IMR-90 (cell line): ENCODE data around the gene MMP14. TPM values are rescaled to one million over a fixed set of nuclear protein-coding genes. Genes with fewer than 3 reads are reported as not detected.

Source experiments
- ATAC-seq: fragments of 200-7000 bp; cut with Tn5 transposase; 2 replicates; pipeline ENCODE4 v1.9.1; 2020; ENCODE audit warnings: low read depth, mild to moderate bottlenecking, moderate library complexity
- BruUV-seq: library from RNA; stranded (reverse); fragments of 400-500 nt; replicated peaks from 2 replicates; lab custom pipeline; 2021; lab: Mats Ljungman, UMichigan
- CTCF ChIA-PET: fragments of 300-600 bp; formaldehyde crosslinking; extraction: SDS; loops from one replicate; lab custom pipeline; 2021; ENCODE audit warnings: antibody characterized with exemption; lab: Yijun Ruan, JAX
- POLR2A ChIA-PET: fragments of 300-600 bp; sonication (Branson Sonifier 250); formaldehyde crosslinking; loops from one replicate; lab custom pipeline; 2022; ENCODE audit warnings: antibody characterized with exemption; ENCODE audit not compliant: unreplicated experiment; lab: Charles Lee
- DNase-seq: peaks from one replicate; pipeline ENCODE4 v3.0.0; 2013
- H2AFZ ChIP-seq: replicated peaks from 2 replicates; pipeline ENCODE3; 2013; ENCODE audit warnings: low read length, mild to moderate bottlenecking; ENCODE audit not compliant: poor library complexity
- H2AK5ac ChIP-seq: 2 replicates; pipeline ENCODE4 v1.6.1; 2013; ENCODE audit warnings: low read depth, low read length, inconsistent platforms
- H2AK9ac ChIP-seq: replicated peaks from 2 replicates; pipeline ENCODE3; 2013; ENCODE audit warnings: mild to moderate bottlenecking, low read depth, low read length, moderate library complexity; ENCODE audit not compliant: poor library complexity
- H2BK120ac ChIP-seq: 2 replicates; pipeline ENCODE4 v1.6.1; 2013; ENCODE audit warnings: low read depth, low read length, inconsistent platforms
- H2BK15ac ChIP-seq: 3 replicates; pipeline ENCODE4 v1.6.1; 2013; ENCODE audit warnings: low read depth, low read length, inconsistent platforms
- H2BK20ac ChIP-seq: 2 replicates; pipeline ENCODE4 v1.6.1; 2013; ENCODE audit warnings: low read depth, mild to moderate bottlenecking, inconsistent platforms, low read length, moderate library complexity
- H2BK5ac ChIP-seq: 2 replicates; pipeline ENCODE4 v1.6.1; 2013; ENCODE audit warnings: mild to moderate bottlenecking, low read depth, low read length, inconsistent platforms; ENCODE audit not compliant: poor library complexity, severe bottlenecking
- H3K14ac ChIP-seq: replicated peaks from 2 replicates; pipeline ENCODE4 v1.6.1; 2013; ENCODE audit warnings: low read depth, low read length, inconsistent platforms
- H3K18ac ChIP-seq: 2 replicates; pipeline ENCODE4 v1.6.1; 2013; ENCODE audit warnings: low read depth, low read length, control low read depth
- H3K23ac ChIP-seq: 2 replicates; pipeline ENCODE4 v1.6.1; 2013; ENCODE audit warnings: low read depth, low read length, inconsistent platforms
- H3K27ac ChIP-seq: 2 replicates; pipeline ENCODE4 v1.5.1; 2013; ENCODE audit warnings: mild to moderate bottlenecking, control low read depth, low read length; ENCODE audit not compliant: insufficient read depth
- H3K27me3 ChIP-seq: 2 replicates; pipeline ENCODE4 v1.6.1; 2013; ENCODE audit warnings: low read length; ENCODE audit not compliant: control insufficient read depth, insufficient read depth
- H3K36me3 ChIP-seq: 2 replicates; pipeline ENCODE4 v1.6.1; 2013; ENCODE audit warnings: low read length, mixed read lengths; ENCODE audit not compliant: control insufficient read depth, insufficient read depth
- H3K4ac ChIP-seq: 2 replicates; pipeline ENCODE4 v1.6.1; 2013; ENCODE audit warnings: low read depth, low read length, inconsistent platforms
- H3K4me1 ChIP-seq: 2 replicates; pipeline ENCODE4 v1.6.1; 2013; ENCODE audit warnings: low read length, mixed read lengths; ENCODE audit not compliant: control insufficient read depth, insufficient read depth
- H3K4me2 ChIP-seq: 2 replicates; pipeline ENCODE4 v1.6.1; 2013; ENCODE audit warnings: low read depth, mild to moderate bottlenecking, control low read depth, low read length, moderate library complexity
- H3K4me3 ChIP-seq: 2 replicates; pipeline ENCODE4 v1.5.1; 2013; ENCODE audit warnings: low read depth, mild to moderate bottlenecking, control low read depth, low read length, moderate library complexity; ENCODE audit not compliant: insufficient read depth
- H3K56ac ChIP-seq: 2 replicates; pipeline ENCODE4 v1.6.1; 2013; ENCODE audit warnings: low read length, inconsistent platforms; ENCODE audit not compliant: insufficient read depth; ENCODE audit errors: extremely low read depth
- H3K79me1 ChIP-seq, 2 experiments: 2 replicates each; pipeline ENCODE4 v1.6.1; 2013; ENCODE audit warnings: low read length in 2 of 2, inconsistent platforms in 1 of 2, low read depth in 1 of 2
- H3K9ac ChIP-seq: 2 replicates; pipeline ENCODE4 v1.6.1; 2013; ENCODE audit warnings: low read depth, low read length, control low read depth
- H3K9me1 ChIP-seq: 2 replicates; pipeline ENCODE4 v1.6.1; 2013; ENCODE audit warnings: low read length, inconsistent platforms; ENCODE audit not compliant: insufficient read depth
- H3K9me3 ChIP-seq: 2 replicates; pipeline ENCODE4 v1.6.1; 2013; ENCODE audit warnings: low read length; ENCODE audit not compliant: control insufficient read depth, insufficient read depth
- H4K20me1 ChIP-seq: 2 replicates; pipeline ENCODE4 v1.6.1; 2013; ENCODE audit warnings: low read length, inconsistent platforms; ENCODE audit not compliant: insufficient read depth
- H4K5ac ChIP-seq: 2 replicates; pipeline ENCODE4 v1.6.1; 2013; ENCODE audit warnings: mild to moderate bottlenecking, low read depth, low read length, control low read depth
- H4K8ac ChIP-seq, 2 experiments: 2 replicates each; pipeline ENCODE4 v1.6.1; 2013; ENCODE audit warnings: low read depth in 2 of 2, low read length in 2 of 2, control low read depth in 1 of 2, inconsistent platforms in 1 of 2
- H4K91ac ChIP-seq: 2 replicates; pipeline ENCODE4 v1.6.1; 2013; ENCODE audit warnings: low read depth, low read length, inconsistent platforms; ENCODE audit not compliant: insufficient read depth
- CEBPB ChIP-seq: IDR thresholded peaks from 2 replicates; pipeline ENCODE4 v1.6.1; 2012; ENCODE audit warnings: low read depth, low read length, improper control_type of control experiment
- CHD1 ChIP-seq: IDR thresholded peaks from 2 replicates; pipeline ENCODE4 v1.6.1; 2012; ENCODE audit warnings: low read depth, low read length, improper control_type of control experiment
- FOS ChIP-seq: fragments of 150-350 bp; IDR thresholded peaks from 2 replicates; pipeline ENCODE4 v1.6.1; 2016; ENCODE audit warnings: low read depth, low read length
- MAZ ChIP-seq: IDR thresholded peaks from 2 replicates; pipeline ENCODE4 v1.6.1; 2012; ENCODE audit warnings: low read depth, mild to moderate bottlenecking, low read length, improper control_type of control experiment, moderate library complexity, borderline replicate concordance
- MXI1 ChIP-seq: IDR thresholded peaks from 2 replicates; pipeline ENCODE4 v1.6.1; 2012; ENCODE audit warnings: low read depth, mild to moderate bottlenecking, low read length, moderate library complexity, borderline replicate concordance
- NFE2L2 ChIP-seq: fragments of 150-350 bp; IDR thresholded peaks from 2 replicates; pipeline ENCODE4 v1.6.1; 2016; ENCODE audit warnings: low read depth, mild to moderate bottlenecking, low read length
- POLR2A ChIP-seq: IDR thresholded peaks from 2 replicates; pipeline ENCODE4 v1.6.1; 2012; ENCODE audit warnings: mild to moderate bottlenecking, low read depth, low read length
- RAD21 ChIP-seq: IDR thresholded peaks from 2 replicates; pipeline ENCODE4 v1.6.1; 2012; ENCODE audit warnings: low read length, improper control_type of control experiment
- RCOR1 ChIP-seq: IDR thresholded peaks from 2 replicates; pipeline ENCODE4 v1.6.1; 2012; ENCODE audit warnings: mild to moderate bottlenecking, low read length, improper control_type of control experiment; ENCODE audit not compliant: insufficient replicate concordance
- SMC3 ChIP-seq: fragments of 150-350 bp; IDR thresholded peaks from 2 replicates; pipeline ENCODE4 v1.6.1; 2016; ENCODE audit warnings: low read depth, mild to moderate bottlenecking, antibody characterized with exemption, low read length, moderate library complexity
- WGBS, 2 experiments: methylation state at CpG; one replicate each; pipeline versions ENCODE4 v1.1.5 to v1.1.7; 2013; ENCODE audit warnings: missing lambda C conversion rate in 2 of 2; ENCODE audit not compliant: insufficient read length in 1 of 2; ENCODE audit errors: extremely low coverage in 2 of 2; 5-methylcytosine and 5-hydroxymethylcytosine counted together
- dilution Hi-C: fragments of 300-500 bp; cut with HindIII; formaldehyde crosslinking; loops from one replicate; pipeline ENCODE4 v1.14.3; 2018; ENCODE audit warnings: low sequenced_read_pairs; ENCODE audit not compliant: unreplicated experiment
- in situ Hi-C: fragments of 300-500 bp; cut with MboI; formaldehyde crosslinking; loops from 3 replicates; pipeline ENCODE4 v1.14.3; 2019; ENCODE audit warnings: low sequenced_read_pairs, inconsistent platforms, mixed read lengths
- intact Hi-C: fragments of 100-400 bp; cut with micrococcal nuclease; formaldehyde crosslinking; loops from 2 replicates; pipeline ENCODE4 v1.10.0; 2022
- polyA plus RNA-seq, 3 experiments: library from polyadenylated mRNA; depleted of rRNA; stranded (reverse); fragments of >200 nt; gene quantifications; 2 replicates each; pipeline ENCODE4 v1.2.3, GENCODE V29; 2012; ENCODE audit warnings: low replicate concordance in 1 of 3
- total RNA-seq: library from RNA; depleted of rRNA; stranded (reverse); fragments of >200 nt; gene quantifications from 2 replicates; pipeline ENCODE4 v1.2.3, GENCODE V29; 2012
- TF ChIP-seq, protein P1 (sequence below): fragments of 150-350 bp; IDR thresholded peaks from 2 replicates; pipeline ENCODE4 v1.6.1; 2017; ENCODE audit warnings: mild to moderate bottlenecking, antibody characterized with exemption, low read length, low read depth
- TF ChIP-seq, protein P2 (sequence below): conservative IDR thresholded peaks from 2 replicates; pipeline ENCODE4 v1.5.1; 2012; ENCODE audit warnings: mild to moderate bottlenecking, low read depth, low read length, improper control_type of control experiment

The MMP14 gene
- total and polyA plus RNA-seq, 2 of the 4 experiments (the other 2 are of a cell fraction): 156 to 315 TPM

DNA sequence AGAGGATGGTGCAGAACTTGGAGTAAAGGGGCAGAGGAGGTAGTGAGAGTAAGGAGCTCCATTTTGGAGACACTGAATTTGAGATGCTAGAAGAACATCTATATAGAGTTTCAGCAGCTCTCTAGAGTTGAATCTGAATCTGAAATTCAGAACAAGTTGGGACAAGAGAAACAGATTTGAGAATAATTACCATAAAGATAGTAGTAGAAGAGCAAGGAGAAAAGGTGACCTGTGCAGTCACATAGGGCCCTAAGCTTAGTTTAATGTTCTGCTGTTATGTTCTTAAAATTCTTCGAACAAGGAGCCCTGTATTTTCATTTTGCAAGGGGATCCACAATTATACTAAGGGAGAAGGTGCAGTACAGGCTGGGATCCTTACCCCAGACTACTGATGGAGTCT is 54.0 kb downstream of the MMP14 start:
- POLR2A ChIA-PET: no interaction called here

More for the DNA sequence above, 54.0 kb downstream of the MMP14 start:
- H3K27me3 ChIP-seq: no peaks in the 10 kb centered on the region
- H3K14ac ChIP-seq: no peak overlapping the region
- no peaks in the 10 kb centered on the region for H3K9me3 ChIP-seq
- no TSS peak for BruUV-seq
- TF ChIP-seq POLR2A (no peak), CHD1 (no peak), CEBPB (no peak), FOS (no peak), MXI1 (no peak), SMC3 (no peak), NFE2L2 (no peak), RCOR1 (no peak), RAD21 (no peak), MAZ (no peak)
- TF ChIP-seq, protein P1, sequence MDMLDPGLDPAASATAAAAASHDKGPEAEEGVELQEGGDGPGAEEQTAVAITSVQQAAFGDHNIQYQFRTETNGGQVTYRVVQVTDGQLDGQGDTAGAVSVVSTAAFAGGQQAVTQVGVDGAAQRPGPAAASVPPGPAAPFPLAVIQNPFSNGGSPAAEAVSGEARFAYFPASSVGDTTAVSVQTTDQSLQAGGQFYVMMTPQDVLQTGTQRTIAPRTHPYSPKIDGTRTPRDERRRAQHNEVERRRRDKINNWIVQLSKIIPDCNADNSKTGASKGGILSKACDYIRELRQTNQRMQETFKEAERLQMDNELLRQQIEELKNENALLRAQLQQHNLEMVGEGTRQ: no peak
- TF ChIP-seq, protein P2, sequence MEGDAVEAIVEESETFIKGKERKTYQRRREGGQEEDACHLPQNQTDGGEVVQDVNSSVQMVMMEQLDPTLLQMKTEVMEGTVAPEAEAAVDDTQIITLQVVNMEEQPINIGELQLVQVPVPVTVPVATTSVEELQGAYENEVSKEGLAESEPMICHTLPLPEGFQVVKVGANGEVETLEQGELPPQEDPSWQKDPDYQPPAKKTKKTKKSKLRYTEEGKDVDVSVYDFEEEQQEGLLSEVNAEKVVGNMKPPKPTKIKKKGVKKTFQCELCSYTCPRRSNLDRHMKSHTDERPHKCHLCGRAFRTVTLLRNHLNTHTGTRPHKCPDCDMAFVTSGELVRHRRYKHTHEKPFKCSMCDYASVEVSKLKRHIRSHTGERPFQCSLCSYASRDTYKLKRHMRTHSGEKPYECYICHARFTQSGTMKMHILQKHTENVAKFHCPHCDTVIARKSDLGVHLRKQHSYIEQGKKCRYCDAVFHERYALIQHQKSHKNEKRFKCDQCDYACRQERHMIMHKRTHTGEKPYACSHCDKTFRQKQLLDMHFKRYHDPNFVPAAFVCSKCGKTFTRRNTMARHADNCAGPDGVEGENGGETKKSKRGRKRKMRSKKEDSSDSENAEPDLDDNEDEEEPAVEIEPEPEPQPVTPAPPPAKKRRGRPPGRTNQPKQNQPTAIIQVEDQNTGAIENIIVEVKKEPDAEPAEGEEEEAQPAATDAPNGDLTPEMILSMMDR: no peak
- H3K27ac ChIP-seq: no peak overlapping the region
- no peak for DNase-seq
- dilution Hi-C loops: no loop called here
- no CpG with 5 or more reads among the region's 1 CpG for WGBS, 2 experiments
- ATAC-seq: no peak
- in situ Hi-C loops: no loop called here
- no peak overlapping the region for H3K23ac ChIP-seq
- no peak overlapping the region for H3K18ac ChIP-seq
- H3K36me3 ChIP-seq: no peaks in the 10 kb centered on the region
- H4K5ac ChIP-seq: no peak overlapping the region
- no peak overlapping the region for H2AK9ac ChIP-seq
- H4K20me1 ChIP-seq: no peaks in the 10 kb centered on the region
- CTCF ChIA-PET: no interaction called here
- no peak overlapping the region for H3K4me3 ChIP-seq
- peaks cover 11% of the 10 kb centered on the region; the same call in 1 of the 2 replicates for H3K9me1 ChIP-seq
- H2BK120ac ChIP-seq: no peak overlapping the region
- no peak overlapping the region for H2BK15ac ChIP-seq
- no peak overlapping the region for H2AK5ac ChIP-seq
- H3K79me1 ChIP-seq: peaks cover 7 to 17% of the 10 kb centered on the region in 2 experiments; a peak in 3 of 4 replicates
- no peak overlapping the region for H2AFZ ChIP-seq
- no peak overlapping the region for H3K9ac ChIP-seq
- H3K56ac ChIP-seq: no peak overlapping the region
- no peak overlapping the region for H2BK20ac ChIP-seq
- no peak overlapping the region for H2BK5ac ChIP-seq
- H3K4me1 ChIP-seq: peaks cover 5% of the 10 kb centered on the region; the same call in 1 of the 2 replicates
- H3K4ac ChIP-seq: no peak overlapping the region
- H4K8ac ChIP-seq: no peak overlapping the region
- no peak overlapping the region for H4K91ac ChIP-seq
- intact Hi-C loops: loop anchor here (10.0 kb wide), 1 partner anchor 506 kb away; no protein-coding TSS in a partner anchor
- no peak overlapping the region for H3K4me2 ChIP-seq
